Stimulated activated naive CD4-positive, alpha-beta T cell treated with Interleukin-2 at 50 U/mL for 16 hours (primary cell): ENCODE results near the gene CELF2.
"Not testable (repeated sequence)": the region's sequence is repeated elsewhere in the genome, so short reads cannot be mapped to it uniquely, and the experiment has no call there.

Experiments
- DNase-seq: peaks from one replicate; lab custom pipeline; 2025; lab: John Stamatoyannopoulos, UW

The CELF2 gene

DNA sequence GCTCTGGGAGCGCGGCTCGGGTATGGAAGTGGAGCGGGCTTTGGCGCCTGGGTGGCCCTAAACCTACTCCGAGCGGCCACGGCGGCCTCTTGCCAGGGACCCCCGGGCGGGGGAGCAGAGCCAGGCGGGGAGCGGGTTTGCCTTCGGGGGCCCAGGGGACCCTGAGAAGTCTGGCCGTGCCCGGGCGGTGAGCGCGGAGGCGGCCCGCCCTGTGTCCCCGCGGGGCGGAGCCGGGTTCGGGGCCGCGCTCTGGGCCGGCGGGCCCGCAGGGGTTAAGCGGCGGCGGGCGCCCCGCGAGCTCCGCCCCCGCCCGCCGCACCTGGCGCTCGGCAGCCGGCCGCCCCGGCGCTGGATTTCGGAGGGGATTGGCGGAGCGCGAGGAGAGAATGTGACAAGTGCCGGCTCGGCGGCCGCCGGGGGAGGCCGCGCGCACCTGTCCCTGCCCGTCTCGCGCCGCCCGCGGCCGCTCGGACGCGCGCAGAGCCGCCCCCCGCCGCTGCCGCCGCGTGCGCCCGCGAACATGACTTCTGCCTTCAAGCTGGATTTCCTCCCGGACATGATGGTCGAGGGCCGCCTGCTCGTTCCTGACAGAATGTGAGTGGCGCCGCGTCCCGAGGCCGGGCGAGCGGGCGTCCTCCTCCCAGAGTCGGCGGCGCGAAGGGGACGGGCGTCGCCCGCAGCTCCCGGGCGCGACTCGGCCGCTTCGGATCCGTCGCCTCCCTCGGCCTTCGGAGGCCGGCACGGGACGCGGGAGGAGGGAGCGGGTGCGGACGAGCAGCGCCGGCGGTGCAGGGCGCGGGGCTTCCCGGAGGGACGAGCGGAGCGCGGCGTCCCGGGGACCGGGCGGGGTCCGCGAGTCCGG is at the start of gene CELF2:
TSS of gene CELF2 (plus strand) at position 303 of the 862 bp plus-strand sequence. CDS start at position 521, 218 bp downstream.
- DNase-seq, result peak; percentile 32

DNA sequence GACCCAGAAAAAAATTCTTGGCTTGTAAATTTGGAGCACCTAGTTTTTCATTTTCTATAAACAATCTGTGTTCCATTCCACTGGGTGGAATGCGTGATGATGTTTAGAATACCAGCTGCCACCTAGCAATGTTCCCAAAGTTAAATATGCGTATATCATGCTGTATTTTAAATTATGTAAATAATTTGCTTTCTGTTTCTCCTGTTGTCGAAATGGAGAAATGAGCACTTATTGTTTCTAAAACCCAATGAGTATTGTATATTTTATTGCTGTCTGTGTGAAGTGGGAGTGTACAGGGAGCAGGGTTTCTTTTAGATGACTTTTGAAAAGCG is 49.4 kb upstream of the CELF2 start:
- DNase-seq, result no peak

DNA sequence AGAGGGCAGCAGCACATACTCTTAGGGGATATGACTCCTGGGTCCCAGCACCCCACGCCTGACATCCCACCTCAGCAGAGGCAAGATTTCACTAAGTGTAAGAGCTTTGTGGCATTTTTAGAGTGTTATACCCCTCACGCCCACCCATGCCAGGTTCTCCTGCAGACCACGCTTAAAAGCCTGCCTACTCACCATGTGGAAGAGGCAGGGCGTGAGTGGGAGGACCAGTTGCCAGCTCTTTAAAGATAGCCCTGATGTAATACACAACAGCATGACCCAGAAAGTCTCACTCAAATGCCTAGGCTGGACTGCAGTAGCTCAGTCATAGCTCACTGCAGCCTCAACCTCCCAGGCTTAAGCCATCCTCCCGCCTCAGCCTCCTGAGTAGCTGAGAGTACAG is 44.4 kb upstream of the CELF2 start:
- no peak for DNase-seq

DNA sequence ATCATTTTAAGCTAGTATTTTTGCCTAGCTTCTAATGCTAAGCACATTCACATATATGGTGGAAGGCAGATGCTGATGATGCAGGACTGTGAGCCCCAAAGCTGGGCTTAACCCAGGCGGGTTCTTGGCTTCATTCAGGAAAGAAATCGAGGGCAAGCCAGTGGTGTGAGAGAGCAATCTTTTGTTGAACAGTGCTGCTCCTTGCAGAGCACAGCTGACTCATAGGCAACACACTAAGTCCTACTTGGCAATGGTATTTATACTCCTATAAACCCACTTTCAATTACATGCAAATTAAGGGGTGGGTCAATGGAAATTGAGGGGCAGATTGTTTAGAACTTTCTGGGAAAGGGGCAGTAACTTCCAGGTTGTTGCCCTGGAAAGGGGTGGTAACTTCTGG is 42.0 kb upstream of the CELF2 start:
- no peak for DNase-seq

DNA sequence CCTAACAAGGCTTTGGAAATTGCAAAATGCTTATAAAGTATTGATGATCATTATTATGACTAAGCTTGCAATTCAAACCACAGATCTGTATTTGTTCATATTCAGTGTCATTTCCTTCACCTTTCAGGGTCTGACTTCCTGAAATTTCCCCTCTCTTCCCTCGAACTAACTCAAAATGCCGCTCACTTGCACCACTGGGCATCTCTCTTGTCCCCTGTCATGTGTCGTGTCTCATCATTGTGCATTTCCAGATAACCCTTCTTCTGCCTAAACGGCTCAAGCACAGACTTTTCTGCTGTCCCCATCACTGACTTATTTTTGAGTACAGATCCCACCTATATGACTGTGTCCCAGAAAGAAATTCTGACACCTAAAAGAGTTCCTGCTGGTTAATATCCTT is 41.0 kb upstream of the CELF2 start:
- DNase-seq, result no peak

DNA sequence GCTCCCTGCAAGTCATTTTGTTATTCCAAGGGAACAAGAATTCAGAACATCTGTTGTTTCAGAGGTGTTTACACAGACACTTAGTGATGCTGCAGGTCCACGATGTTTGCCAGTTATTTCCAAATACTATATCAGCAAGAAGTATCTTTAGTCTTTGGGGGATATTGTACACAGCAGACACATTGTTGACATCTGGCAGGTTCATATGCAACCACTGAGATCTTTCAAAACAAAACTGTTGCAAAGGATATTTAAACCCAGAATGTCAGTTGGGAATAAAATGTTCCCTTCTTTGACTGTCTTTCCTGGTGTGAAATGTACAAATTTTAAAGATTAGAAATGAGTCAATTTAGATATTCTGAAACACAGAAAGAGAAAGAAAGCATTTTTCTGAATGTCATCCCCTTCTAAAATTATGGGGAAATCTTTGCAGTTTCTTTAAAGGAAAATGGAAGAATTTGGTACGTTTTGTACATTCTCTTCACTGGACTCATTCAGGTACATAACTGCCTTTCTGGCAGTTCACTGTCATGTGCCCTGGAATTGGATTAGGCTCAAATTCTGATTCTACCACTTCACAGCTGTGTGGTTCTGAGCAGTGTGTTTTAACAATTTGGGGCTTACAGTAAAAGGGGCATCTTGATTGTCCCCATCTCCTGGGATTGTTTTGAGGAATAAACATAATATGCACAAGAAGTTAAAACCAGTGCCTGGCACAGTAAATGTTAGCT is 40.3 kb upstream of the CELF2 start:
- no peak for DNase-seq

DNA sequence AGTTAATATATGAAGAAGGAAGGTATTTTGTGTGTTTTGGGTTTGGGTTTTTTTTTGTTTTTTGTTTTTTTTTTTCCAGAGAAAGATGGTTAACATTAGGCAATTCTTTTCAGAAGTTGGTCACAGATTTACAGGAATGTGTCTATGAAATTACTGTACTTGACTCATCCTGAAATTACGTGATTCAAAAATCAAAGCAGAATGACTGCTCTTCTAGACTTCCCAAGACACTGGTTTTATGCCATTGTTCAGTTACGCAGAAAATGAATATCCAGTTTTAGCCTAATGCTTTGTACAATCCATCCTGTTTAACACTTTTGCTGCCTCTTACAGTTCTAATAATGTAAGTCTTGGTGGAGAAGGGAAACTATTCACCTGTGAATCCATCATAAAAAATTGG is 39.7 kb upstream of the CELF2 start:
- no peak for DNase-seq

DNA sequence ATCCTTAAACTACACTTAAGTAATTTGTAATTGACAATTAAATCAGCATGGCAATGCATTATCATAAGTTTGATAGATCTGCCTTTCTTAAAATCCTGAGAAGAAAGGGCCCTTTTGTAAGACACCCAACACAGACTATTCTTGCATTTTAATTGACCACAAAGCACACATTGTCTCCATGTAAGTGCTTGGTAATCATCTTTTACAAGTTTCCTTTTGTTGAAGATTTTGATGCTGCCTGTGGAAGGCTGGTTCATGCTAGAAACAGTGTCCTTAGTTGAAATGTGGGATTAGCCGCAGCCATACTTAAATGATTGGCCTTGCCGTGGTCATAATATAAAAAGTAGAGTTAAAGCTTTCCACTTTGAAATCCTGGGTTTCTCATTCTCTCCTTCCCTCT is 32.3 kb upstream of the CELF2 start:
- DNase-seq, result no peak

DNA sequence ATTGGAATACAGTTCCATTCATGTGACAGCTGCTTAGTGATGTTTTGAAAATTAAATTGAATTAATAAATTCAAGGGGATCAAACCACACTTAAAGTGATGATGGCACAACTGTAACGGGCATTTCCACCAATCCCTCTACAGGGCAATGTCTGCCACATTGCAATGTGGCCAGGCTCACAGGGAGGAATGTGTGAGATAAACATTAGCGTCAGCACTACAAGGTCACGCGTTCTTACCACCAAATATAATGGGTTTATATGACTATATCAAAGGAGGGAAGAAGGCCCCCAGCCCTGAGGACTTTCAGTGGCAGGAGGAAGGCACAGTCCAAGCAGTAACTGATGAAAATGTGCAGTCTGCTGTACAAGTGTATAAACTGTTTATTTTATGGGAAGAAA is 31.1 kb upstream of the CELF2 start:
- no peak for DNase-seq

DNA sequence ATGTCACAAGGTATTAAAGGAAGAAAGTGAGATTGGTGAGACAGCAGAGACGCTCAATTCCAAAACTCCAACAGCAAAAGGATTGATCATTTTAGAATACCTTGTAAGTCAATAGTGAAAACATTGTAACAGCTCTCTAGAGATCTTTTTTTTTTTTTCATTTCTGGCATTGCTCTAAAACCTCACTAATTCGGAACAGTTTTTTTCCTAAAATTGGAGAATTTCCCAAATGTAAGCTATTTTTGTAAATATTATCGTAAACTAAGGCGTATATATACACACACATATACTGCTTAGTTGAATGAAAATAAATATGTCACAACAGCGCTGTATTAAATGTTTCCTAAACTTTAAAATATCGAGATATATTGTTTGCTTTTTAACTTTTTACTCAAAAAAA is 30.6 kb upstream of the CELF2 start:
- no peak for DNase-seq

DNA sequence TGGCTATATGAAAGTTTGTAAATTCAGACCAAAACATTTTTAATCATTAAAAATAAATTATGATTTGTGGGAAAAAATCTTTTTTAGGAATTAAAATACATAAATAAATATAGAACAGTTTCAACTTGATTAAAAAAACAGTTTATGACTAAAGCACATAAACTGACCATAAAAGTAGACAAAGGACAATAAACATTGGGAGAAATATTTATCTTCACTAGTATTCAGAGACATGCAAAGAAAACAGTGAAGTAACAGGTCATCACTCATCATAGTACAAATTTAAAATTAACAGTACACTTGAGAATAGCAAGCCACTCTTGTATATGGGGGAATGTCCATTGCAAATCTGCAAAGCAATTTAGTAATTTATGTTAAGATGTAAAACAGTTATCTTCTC is 28.0 kb upstream of the CELF2 start:
- no peak for DNase-seq

DNA sequence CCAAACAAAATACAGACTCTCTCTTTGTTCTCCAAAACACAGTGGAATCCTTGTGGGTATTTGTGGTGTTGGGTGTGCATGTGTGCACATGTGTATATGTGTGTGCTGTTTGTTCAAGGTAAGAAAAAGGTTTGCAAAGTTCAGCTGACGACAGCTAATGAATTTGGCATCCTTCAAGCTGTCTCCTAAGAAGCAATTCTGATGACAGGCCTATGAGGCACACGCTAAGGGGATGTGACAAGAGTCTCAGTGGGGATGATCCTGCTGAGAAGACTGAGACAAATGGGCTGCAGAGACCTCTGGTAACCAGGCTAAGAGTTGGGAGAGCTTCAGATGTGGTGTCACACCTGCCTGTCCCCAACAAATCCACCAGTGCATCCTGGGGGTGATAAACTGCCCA is 26.5 kb upstream of the CELF2 start:
- DNase-seq, result no peak

DNA sequence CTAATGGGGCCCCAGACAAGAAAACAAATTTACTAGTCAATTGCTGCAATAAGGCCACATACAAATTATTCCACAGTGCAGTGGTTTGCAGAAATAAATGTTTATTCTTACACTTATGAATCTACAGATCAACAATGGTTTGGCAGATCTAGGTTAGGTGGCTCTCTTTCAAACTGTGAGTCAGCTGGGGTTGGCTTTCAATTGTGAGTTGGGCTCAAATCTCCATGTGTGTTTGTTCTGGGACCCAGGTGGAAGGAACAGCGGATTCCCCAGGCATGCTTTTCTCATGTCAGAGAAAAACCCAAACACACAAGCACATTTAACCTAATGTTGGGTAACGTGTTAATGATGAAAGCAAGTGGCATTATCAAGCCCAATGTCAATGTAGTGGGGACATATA is 25.6 kb upstream of the CELF2 start:
- DNase-seq, result no peak

DNA sequence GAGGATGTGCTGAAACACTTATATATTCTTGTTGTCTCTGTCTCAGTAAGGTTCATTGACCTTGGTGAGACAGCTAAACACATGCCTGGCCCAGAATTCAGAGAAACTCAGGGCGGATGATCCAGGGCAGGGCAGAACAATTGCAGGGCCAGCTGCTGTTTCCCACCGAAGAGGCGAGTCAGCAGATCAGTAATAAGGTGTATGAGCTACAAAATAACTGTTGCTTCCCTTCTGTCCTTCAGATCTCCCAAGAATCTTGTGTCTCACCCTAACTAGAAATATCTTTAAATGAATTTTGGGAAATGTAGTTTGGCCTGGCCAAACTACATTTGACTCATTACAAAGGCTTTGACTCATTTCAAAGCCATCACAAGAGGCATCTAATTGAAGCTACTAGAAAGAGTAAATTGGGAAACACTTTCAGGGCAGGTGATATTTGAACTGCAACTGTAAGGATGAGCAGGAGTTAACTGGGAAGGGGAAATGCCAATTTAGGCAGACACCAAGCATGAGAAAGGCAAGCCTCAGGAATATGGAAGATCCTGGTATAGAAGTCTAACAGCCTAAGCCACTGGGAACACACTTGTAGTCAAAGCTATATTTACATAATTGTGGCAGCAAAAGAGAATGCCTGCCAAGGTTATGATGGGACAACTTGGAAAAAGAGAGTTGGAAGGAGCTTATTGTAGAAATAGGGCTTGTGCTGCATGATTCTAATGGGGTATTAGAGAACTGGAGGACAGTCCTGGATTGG is 24.5 kb upstream of the CELF2 start:
- no peak for DNase-seq

DNA sequence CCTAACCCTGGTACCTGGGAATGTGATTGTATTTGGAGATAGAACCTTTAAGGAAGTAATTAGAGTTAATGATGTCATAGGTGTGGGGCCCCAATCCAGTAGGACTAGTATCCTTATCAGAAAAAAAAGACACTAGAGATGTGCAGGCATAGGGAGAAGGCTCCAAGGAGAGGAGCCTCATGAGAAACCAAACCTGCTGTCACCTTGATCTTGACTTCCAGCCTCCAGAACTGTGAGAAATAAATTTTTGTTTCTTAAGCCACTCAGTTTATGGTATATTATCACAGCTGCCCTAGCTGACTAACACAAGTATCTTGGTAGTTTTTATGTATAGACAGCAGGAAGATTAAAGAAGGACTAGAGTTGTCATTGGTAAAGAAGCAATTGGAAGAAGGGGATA is 23.9 kb upstream of the CELF2 start:
- no peak for DNase-seq

DNA sequence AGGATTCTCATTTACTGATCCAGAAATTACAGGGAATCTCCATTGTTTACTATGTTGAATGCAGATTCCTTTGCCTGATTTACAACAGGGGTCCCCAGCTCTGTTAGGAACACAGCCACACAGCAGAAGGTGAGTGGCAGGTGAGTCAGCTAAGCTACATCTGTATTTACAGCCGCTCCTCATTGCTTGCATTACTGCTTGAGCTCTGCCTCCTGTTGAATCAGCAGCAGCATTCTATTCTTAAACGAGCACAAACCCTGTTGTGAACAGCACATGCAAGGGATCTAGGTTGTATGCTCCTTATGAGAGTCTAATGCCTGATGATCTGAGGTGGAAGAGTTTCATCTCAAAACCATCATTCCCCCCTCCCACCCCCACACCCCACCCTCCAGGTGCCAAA is 23.3 kb upstream of the CELF2 start:
- DNase-seq, result no peak

DNA sequence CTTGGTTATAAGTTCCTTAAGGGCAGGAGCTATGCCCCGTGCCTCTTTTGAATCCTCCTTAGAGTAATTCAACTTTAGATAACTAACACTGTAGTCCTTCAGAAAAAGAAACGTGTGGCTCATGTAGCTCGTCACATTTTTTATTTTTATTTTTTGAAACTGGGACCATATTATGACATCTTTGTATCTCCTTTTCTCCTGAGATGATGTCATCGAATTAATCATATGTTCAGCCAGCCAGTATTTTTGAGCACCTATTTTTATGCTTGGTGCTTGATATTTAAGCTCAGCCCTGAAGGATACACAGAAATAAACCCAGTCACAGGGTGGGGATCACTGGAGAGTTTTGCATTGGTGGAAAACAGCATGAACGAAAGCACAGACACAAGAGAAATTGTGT is 22.6 kb upstream of the CELF2 start:
- DNase-seq, result no peak

DNA sequence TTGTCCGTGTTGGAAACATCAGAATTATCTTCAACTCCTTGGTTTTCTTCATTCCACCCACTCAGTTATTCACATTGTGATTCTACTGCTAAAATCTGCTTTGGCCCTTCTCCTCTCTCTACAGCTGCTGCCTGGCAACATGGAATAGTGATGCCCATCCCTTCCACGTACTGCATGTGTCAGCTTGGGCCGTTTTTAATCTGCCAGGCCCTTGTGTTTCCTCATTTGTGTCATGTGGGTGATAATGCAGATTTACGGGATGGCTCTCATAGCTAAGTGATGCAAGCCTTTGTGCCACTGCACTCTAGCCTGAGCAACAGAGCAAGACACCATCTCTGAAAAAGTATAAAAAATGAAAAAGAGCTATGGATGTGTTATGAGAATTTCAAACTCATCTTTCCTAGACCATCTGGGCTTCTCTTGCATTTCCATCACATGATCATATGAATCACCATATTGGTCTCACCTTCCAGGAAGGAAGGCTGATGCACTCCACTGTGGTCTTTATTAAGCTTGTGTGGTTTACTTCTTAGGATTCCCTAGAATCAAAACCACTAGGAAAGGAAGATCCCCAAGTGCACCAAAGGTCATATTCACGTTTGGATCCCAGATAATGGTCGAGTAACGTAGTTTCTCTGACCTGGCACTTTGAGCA is 20.6 kb upstream of the CELF2 start:
- no peak for DNase-seq

DNA sequence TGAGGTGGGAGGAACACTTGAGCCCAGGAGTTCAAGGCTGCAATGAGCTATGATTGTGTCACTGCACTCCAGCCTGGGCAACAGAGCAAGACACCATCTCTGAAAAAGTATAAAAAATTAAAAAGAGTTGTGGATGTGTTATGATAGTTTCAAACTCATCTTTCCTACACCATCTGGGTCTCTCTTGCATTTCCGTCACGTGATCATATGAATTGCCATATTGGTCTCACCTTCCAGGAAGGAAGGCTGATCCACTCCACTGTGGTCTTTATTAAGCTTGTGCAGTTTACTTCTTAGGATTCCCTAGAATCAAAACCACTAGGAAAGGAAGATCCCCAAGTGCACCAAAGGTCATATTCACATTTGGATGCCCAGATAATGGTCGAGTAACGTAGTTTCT is 18.2 kb upstream of the CELF2 start:
- not testable (repeated sequence) for DNase-seq

DNA sequence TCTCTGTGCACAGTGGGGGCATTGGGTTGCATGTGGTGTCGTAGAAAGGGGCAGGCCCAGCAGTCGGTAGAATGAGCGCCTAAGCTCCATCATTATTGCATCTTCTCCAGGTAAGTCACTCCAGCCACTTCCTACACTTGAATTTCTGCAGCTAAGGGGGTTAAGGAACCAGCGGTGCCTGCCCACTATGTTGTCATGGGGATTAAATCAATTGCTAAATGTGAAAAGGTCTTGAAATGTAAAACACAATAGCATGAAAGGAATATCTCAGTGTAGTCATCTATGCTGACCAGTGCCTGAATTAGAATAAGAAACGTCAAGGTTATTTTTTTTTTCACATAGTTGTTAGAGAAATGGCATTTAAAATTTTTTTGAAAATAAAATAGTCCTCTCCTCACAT is 15.2 kb upstream of the CELF2 start:
- DNase-seq, result no peak

DNA sequence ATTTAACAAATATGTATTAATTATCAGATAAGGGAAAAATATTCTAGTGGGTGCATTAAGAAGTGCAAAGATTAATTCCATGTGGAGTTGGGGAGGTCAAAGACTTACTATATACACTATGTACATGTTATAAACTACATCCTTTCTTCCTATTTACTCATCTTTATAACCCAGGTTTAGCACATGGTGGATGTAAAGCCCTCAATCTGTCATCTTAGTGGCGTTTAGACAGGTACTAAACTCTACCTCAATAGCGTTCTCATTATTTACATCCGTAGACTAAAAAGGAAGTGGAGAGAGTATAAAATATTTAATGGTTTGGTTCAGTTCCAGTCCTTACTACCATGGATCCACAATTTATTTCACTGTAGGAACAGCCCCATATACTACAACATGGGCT is 14.8 kb upstream of the CELF2 start:
- no peak for DNase-seq

DNA sequence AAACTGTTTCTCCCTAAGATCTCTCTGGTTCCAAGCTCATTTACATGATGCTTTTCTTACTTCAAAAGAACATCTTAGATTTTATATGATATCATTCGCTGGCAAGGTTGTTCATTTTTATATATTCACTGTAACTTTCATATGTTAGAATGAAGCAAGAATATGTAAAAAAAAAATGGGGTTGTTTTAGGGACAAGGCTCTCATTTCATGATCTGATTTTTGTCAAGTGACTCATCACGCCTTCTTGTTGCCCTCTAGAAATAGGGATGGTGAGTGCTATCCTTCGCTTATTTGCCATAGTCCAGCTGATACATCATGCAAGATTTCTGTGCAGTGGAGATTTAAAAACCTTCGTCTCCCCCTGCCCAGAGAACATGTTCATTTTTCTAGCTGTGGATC is 14.0 kb upstream of the CELF2 start:
- DNase-seq, result no peak
